HepG2 (cell line): ENCODE measurements around the gene NOTUM. TPM values are rescaled to one million over a fixed set of nuclear protein-coding genes. Genes with fewer than 3 reads are reported as not detected.

Experiments used
- ATF7 ChIP-seq, 2 experiments: fragments of 450-650 bp in 1 of 2; sonication (generic) in 1 of 2; formaldehyde crosslinking in 1 of 2; IDR thresholded peaks; 2 replicates each; pipeline versions ENCODE4 v1.4.0 to v1.6.1; 2016 to 2020; ENCODE audit warnings: antibody characterized with exemption in 1 of 2, mild to moderate bottlenecking in 1 of 2, missing genetic modification reagents in 1 of 2
- CAMTA2 ChIP-seq: sonication (generic); formaldehyde crosslinking; IDR thresholded peaks from 2 replicates; pipeline ENCODE4 v1.4.0; 2020; ENCODE audit warnings: mild to moderate bottlenecking, missing genetic modification reagents, borderline replicate concordance
- CEBPG ChIP-seq: IDR thresholded peaks from 2 replicates; pipeline ENCODE4 v1.6.1; 2016
- ELF4 ChIP-seq: sonication (generic); formaldehyde crosslinking; IDR thresholded peaks from 2 replicates; pipeline ENCODE4 v1.5.0; 2020; ENCODE audit warnings: missing genetic modification reagents, mild to moderate bottlenecking, moderate library complexity, borderline replicate concordance
- NCOA1 ChIP-seq: sonication (generic); formaldehyde crosslinking; IDR thresholded peaks from 2 replicates; pipeline ENCODE4 v1.9.0; 2021; ENCODE audit warnings: missing genetic modification reagents
- NR2F6 ChIP-seq, 2 experiments: IDR thresholded peaks; 2 replicates each; pipeline ENCODE4 v1.6.1; 2016; ENCODE audit warnings: antibody characterized with exemption in 1 of 2, mild to moderate bottlenecking in 1 of 2
- PCBP1 ChIP-seq: fragments of 200-400 bp; formaldehyde crosslinking; IDR thresholded peaks from 2 replicates; pipeline ENCODE4 v1.6.1; 2017; ENCODE audit warnings: mild to moderate bottlenecking, low read depth, low read length, borderline replicate concordance
- RCOR2 ChIP-seq: IDR thresholded peaks from 2 replicates; pipeline ENCODE4 v1.6.1; 2016; ENCODE audit warnings: missing biosample characterization, missing genetic modification reagents
- REXO4 ChIP-seq: sonication (generic); formaldehyde crosslinking; IDR thresholded peaks from 2 replicates; pipeline ENCODE4 v1.8.0; 2022; ENCODE audit warnings: missing genetic modification reagents, mild to moderate bottlenecking, borderline replicate concordance
- SNAPC2 ChIP-seq: sonication (generic); formaldehyde crosslinking; IDR thresholded peaks from 2 replicates; pipeline ENCODE4 v1.8.1; 2022; ENCODE audit warnings: mild to moderate bottlenecking, missing genetic modification reagents
- SOX13 ChIP-seq, 3 experiments: fragments of 450-650 bp in 1 of 3; sonication (generic) in 1 of 3; formaldehyde crosslinking in 1 of 3; IDR thresholded peaks in 2 of 3; conservative IDR thresholded peaks in 1 of 3; 2 replicates each; pipeline versions ENCODE4 v1.5.0 to v1.6.1; 2016 to 2020; ENCODE audit warnings: antibody characterized with exemption in 1 of 3, mild to moderate bottlenecking in 1 of 3, missing compliant biosample characterization in 1 of 3, missing genetic modification reagents in 1 of 3, moderate library complexity in 1 of 3
- SRY ChIP-seq: sonication (generic); formaldehyde crosslinking; IDR thresholded peaks from 2 replicates; pipeline ENCODE4 v1.8.0; 2022; ENCODE audit warnings: mild to moderate bottlenecking, missing genetic modification reagents
- YEATS4 ChIP-seq: sonication (generic); formaldehyde crosslinking; IDR thresholded peaks from 2 replicates; pipeline ENCODE4 v1.4.0; 2020; ENCODE audit warnings: missing genetic modification reagents, borderline replicate concordance
- ZBTB1 ChIP-seq: sonication (generic); formaldehyde crosslinking; IDR thresholded peaks from 2 replicates; pipeline ENCODE4 v1.4.0; 2020; ENCODE audit warnings: missing genetic modification reagents, borderline replicate concordance
- ZBTB26 ChIP-seq: IDR thresholded peaks from 2 replicates; pipeline ENCODE4 v1.6.1; 2016; ENCODE audit warnings: missing compliant biosample characterization, missing genetic modification reagents, borderline replicate concordance
- ZNF207 ChIP-seq: fragments of 450-650 bp; IDR thresholded peaks from 2 replicates; pipeline ENCODE4 v1.6.1; 2016; ENCODE audit warnings: antibody characterized with exemption, borderline replicate concordance
- ZNF543 ChIP-seq: sonication (generic); formaldehyde crosslinking; IDR thresholded peaks from 2 replicates; pipeline ENCODE4 v1.4.0; 2020; ENCODE audit warnings: mild to moderate bottlenecking, missing genetic modification reagents
- ZNF619 ChIP-seq: sonication (generic); formaldehyde crosslinking; IDR thresholded peaks from 2 replicates; pipeline ENCODE4 v1.4.0; 2020; ENCODE audit warnings: mild to moderate bottlenecking, missing genetic modification reagents
- polyA plus RNA-seq, 8 experiments: library from polyadenylated mRNA; depleted of rRNA in 3 of 8; stranded (reverse) in 7 of 8; unstranded in 1 of 8; fragments of >200 nt; fragmentation: Illumina TruSeq in 4 of 8; extraction: Trizol in 4 of 8; gene quantifications; 2 replicates each; pipeline versions ENCODE4 v1.2.1 to v1.2.3, GENCODE V29; 2011 to 2016; ENCODE audit warnings: low read depth in 4 of 8, missing spikeins in 1 of 8, mixed read lengths in 1 of 8; ENCODE audit not compliant: insufficient read depth in 1 of 8
- total RNA-seq, 5 experiments: library from RNA; depleted of rRNA; stranded (reverse); fragments of >200 nt; fragmentation: Illumina TruSeq; extraction: Trizol; gene quantifications; 2 replicates each; pipeline ENCODE4 v1.2.3, GENCODE V29; 2016; ENCODE audit warnings: low read depth in 1 of 5
- TF ChIP-seq, protein P1 (sequence below): sonication (generic); formaldehyde crosslinking; IDR thresholded peaks from 2 replicates; pipeline ENCODE4 v1.8.1; 2023; ENCODE audit warnings: mild to moderate bottlenecking, moderate library complexity, missing genetic modification reagents
- TF ChIP-seq, protein P2 (sequence below): sonication (generic); formaldehyde crosslinking; IDR thresholded peaks from 2 replicates; pipeline ENCODE4 v1.5.1; 2020; ENCODE audit warnings: mild to moderate bottlenecking, moderate library complexity, missing genetic modification reagents
- TF ChIP-seq, protein P3 (sequence below): sonication (generic); formaldehyde crosslinking; IDR thresholded peaks from 2 replicates; pipeline ENCODE4 v1.4.0; 2020; ENCODE audit warnings: missing genetic modification reagents

The NOTUM gene
- total and polyA plus RNA-seq, 2 of the 13 experiments (the other 11 are each of a cell fraction or from before 2014, with no cell fraction given): 150 to 160 TPM

GRCh38 chr17:81999587-81999975 is 38.6 kb upstream of the NOTUM start (continued):
- no peak for TF ChIP-seq ZBTB26 (CRISPR knock-in tag)
- TF ChIP-seq, protein P1, sequence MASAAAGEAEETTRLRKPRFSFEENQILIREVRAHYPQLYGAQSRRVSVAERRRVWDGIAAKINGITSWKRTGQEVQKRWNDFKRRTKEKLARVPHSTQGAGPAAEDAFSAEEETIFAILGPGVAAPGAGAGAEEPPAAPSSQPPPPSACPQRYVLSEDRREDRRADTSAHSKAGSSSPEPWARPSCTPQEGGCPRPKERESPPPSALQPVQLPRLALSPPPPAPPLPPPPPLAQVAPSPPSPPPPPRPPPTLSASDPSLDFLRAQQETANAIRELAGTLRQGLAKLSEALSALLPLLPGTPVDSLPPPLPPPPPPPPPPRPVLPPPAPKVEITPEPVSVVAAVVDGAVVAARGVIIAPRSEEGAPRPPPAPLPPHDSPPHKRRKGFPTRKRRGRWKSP (CRISPR knock-in tag): no peak; the same call in 1 of the 2 replicates
- TF ChIP-seq, protein P2, sequence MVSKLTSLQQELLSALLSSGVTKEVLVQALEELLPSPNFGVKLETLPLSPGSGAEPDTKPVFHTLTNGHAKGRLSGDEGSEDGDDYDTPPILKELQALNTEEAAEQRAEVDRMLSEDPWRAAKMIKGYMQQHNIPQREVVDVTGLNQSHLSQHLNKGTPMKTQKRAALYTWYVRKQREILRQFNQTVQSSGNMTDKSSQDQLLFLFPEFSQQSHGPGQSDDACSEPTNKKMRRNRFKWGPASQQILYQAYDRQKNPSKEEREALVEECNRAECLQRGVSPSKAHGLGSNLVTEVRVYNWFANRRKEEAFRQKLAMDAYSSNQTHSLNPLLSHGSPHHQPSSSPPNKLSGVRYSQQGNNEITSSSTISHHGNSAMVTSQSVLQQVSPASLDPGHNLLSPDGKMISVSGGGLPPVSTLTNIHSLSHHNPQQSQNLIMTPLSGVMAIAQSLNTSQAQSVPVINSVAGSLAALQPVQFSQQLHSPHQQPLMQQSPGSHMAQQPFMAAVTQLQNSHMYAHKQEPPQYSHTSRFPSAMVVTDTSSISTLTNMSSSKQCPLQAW: no peak
- 0 out of 2 replicates have a peak, but pooled peaks have one; percentile 13 for TF ChIP-seq YEATS4 (CRISPR knock-in tag)
- TF ChIP-seq NR2F6 (IDR thresholded peaks at IDR 0.05): no peak
- peak; percentile 52; the same call in 1 of the 2 replicates for TF ChIP-seq NR2F6 (CRISPR knock-in tag; IDR thresholded peaks at IDR 0.05)
- TF ChIP-seq ZNF543 (CRISPR knock-in tag): no peak
- TF ChIP-seq SRY (CRISPR knock-in tag): 0 out of 2 replicates have a peak, but pooled peaks have one; percentile 26
- TF ChIP-seq ATF7 (IDR thresholded peaks at IDR 0.05): no peak
- no peak for TF ChIP-seq ATF7 (CRISPR knock-in tag; IDR thresholded peaks at IDR 0.05)
- no peak for TF ChIP-seq ZNF207
- TF ChIP-seq REXO4 (CRISPR knock-in tag): no peak
- peak; percentile 87 for TF ChIP-seq CEBPG (CRISPR knock-in tag)
- no peak for TF ChIP-seq PCBP1
- no peak for TF ChIP-seq CAMTA2 (CRISPR knock-in tag)
- TF ChIP-seq ZNF619 (CRISPR knock-in tag): no peak; the same call in 1 of the 2 replicates
- TF ChIP-seq ZBTB1: no peak
- no peak for TF ChIP-seq ELF4
- TF ChIP-seq, protein P3, sequence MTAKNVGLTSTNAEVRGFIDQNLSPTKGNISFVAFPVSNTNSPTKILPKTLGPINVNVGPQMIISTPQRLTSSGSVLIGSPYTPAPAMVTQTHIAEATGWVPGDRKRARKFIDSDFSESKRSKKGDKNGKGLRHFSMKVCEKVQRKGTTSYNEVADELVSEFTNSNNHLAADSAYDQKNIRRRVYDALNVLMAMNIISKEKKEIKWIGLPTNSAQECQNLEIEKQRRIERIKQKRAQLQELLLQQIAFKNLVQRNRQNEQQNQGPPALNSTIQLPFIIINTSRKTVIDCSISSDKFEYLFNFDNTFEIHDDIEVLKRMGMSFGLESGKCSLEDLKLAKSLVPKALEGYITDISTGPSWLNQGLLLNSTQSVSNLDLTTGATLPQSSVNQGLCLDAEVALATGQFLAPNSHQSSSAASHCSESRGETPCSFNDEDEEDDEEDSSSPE (CRISPR knock-in tag): no peak
- no peak for TF ChIP-seq NCOA1
- no peak for TF ChIP-seq SOX13 (IDR thresholded peaks at IDR 0.05)
- peak in 1 of 2 experiments; percentile 43; a peak in 2 of 4 replicates for TF ChIP-seq SOX13 (CRISPR knock-in tag; conservative IDR thresholded peaks at IDR 0.05 in 1 of 2, IDR thresholded peaks at IDR 0.05 in 1 of 2)
- no peak for TF ChIP-seq RCOR2 (CRISPR knock-in tag)
- TF ChIP-seq SNAPC2: no peak; the same call in 1 of the 2 replicates
